GM21529 (cell line): ENCODE measurements around the gene SETDB1.
"Not testable (repeated sequence)": the region's sequence is repeated elsewhere in the genome, so short reads cannot be mapped to it uniquely, and the experiment has no call there.

Source experiments
- ATAC-seq: cut with Tn5 transposase; IDR thresholded peaks from one replicate; pipeline ENCODE4 v1.9.1; 2021; ENCODE audit not compliant: unreplicated experiment

Gene SETDB1

GRCh38 chr1:150926097-150926741 is at the start of gene SETDB1:
Gene SETDB1 (plus strand): TSS chr1:150926363. CDS start chr1:150927715, 1,352 bp downstream.
- peak; percentile 84 for ATAC-seq

GRCh38 chr1:150878931-150879330 is 47.2 kb upstream of the SETDB1 start:
- not testable (repeated sequence) for ATAC-seq

GRCh38 chr1:150881331-150882070 is 44.7 kb upstream of the SETDB1 start:
- no peak for ATAC-seq

- not testable (repeated sequence) for ATAC-seq
Observed at GRCh38 chr1:150883121-150883520, 43.0 kb upstream of the SETDB1 start.

GRCh38 chr1:150887018-150887417 is 39.1 kb upstream of the SETDB1 start, which contains the start of gene CTXND2:
Gene CTXND2 (plus strand): TSS chr1:150887136. CDS start chr1:150912315, 25,179 bp downstream.
- ATAC-seq: no peak

GRCh38 chr1:150888727-150889126 is 37.4 kb upstream of the SETDB1 start:
- no peak for ATAC-seq

GRCh38 chr1:150890033-150890416 is 36.1 kb upstream of the SETDB1 start:
- ATAC-seq: peak; percentile 68

- ATAC-seq: no peak
Observed at GRCh38 chr1:150893336-150893913, 32.7 kb upstream of the SETDB1 start.

- no peak for ATAC-seq
Observed at GRCh38 chr1:150895618-150896017, 30.5 kb upstream of the SETDB1 start.

- ATAC-seq: not testable (repeated sequence)
Observed at GRCh38 chr1:150899795-150900194, 26.4 kb upstream of the SETDB1 start.

GRCh38 chr1:150902346-150902745 is 23.8 kb upstream of the SETDB1 start:
- no peak for ATAC-seq

GRCh38 chr1:150902751-150903150 is 23.4 kb upstream of the SETDB1 start:
- ATAC-seq: no peak

GRCh38 chr1:150905301-150905700 is 20.9 kb upstream of the SETDB1 start:
- ATAC-seq: no peak

GRCh38 chr1:150906329-150906728 is 19.8 kb upstream of the SETDB1 start:
- ATAC-seq: no peak

- no peak for ATAC-seq
Observed at GRCh38 chr1:150906813-150907212, 19.4 kb upstream of the SETDB1 start.

- no peak for ATAC-seq
Observed at GRCh38 chr1:150909585-150910180, 16.5 kb upstream of the SETDB1 start.

- ATAC-seq: no peak
Observed at GRCh38 chr1:150912623-150913022, 13.5 kb upstream of the SETDB1 start.

- ATAC-seq: no peak
Observed at GRCh38 chr1:150917387-150917786, 8.8 kb upstream of the SETDB1 start.

GRCh38 chr1:150922519-150922975 is 3.6 kb upstream of the SETDB1 start:
- peak; percentile 63 for ATAC-seq

- no peak for ATAC-seq
Observed at GRCh38 chr1:150925080-150925479, 1.1 kb upstream of the SETDB1 start.

GRCh38 chr1:150927624-150928023 is 1.5 kb downstream of the SETDB1 start:
- no peak for ATAC-seq
